ENCODE data around the gene IZUMO4.
A peak's percentile ranks its signal among the peaks of the same experiment; 100 is the strongest.

Gene IZUMO4, protein sequence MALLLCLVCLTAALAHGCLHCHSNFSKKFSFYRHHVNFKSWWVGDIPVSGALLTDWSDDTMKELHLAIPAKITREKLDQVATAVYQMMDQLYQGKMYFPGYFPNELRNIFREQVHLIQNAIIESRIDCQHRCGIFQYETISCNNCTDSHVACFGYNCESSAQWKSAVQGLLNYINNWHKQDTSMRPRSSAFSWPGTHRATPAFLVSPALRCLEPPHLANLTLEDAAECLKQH

DNA sequence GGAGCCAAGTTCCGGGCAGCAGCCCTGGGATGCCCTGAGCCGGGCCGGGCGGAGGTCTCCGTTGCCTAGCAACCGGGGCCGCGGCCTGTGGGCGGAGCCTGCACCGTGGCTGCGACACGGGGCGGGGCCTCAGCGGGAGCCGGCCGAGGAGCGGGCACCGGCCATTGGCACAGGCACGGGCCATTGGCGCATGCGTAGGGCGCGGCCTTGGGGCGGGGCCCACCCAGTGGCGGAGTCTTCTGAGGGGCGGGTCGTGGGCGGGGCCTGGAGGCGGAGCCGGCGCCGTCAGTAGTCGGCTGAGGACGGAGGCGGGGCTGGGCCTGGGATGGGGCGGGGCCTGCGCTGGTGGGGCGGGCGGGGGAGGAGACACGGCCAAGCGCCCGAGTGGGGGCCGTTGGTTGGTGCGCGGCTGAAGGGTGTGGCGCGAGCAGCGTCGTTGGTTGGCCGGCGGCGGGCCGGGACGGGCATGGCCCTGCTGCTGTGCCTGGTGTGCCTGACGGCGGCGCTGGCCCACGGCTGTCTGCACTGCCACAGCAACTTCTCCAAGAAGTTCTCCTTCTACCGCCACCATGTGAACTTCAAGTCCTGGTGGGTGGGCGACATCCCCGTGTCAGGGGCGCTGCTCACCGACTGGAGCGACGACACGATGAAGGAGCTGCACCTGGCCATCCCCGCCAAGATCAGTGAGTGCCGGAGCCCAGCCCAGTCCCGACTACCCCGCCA lies at the start of gene IZUMO4:
IZUMO4 (plus strand) TSS at position 436 of the 723 bp plus-strand sequence; CDS start at position 467, 31 bp downstream.
- peak; percentile 98 for DNase-seq

DNA sequence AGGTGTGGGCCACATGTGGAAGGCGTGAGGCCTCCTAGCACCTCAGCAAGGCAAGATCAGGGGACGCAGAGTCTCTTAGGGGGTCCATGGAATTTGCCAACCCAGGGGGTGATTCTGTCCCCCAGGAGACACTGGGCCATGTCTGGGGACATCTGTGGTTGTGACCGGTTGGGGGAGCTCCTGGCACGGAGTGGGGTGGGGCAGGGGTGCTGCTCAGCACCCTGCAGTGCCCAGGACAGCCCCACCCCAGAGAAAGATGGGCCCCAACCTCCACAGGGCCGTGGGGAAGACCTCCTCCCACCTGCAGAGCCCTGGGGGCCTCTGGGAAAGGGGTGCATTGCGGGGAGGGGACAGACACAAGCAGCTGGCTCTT lies 49.7 kb upstream of the IZUMO4 start:
- no peak for DNase-seq

DNA sequence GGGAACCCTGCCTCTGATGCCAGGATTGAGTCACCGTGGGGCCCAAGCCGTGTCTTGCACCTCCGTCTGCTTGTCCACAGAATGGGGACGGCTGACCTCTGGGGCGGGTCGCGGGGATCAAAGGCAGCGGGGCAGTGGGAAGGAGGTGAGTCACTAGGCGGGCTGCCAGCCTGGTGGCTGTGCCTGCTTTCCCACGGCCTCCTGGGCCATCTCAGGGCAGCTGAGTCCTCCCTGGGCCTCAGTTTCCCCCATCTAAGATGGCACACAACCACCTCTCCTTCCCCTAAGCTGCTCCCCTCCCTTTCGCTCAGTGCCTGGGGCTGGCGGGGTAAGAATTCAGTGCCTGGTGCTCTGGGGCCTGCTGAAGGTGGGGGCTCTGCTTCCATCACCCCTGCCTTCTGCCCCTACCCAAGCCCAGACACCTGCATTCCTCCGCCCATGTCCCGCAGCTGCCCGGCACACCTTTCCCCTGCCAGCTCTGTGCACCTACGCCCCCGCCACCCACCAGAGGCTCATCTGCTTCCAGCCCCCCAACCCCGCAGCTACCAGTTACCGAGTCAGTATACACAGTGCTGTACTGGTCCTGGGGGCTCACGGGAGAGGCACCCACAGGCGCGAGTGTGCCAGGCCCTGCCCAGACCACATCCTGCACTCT lies 49.1 kb upstream of the IZUMO4 start:
- no peak for DNase-seq

DNA sequence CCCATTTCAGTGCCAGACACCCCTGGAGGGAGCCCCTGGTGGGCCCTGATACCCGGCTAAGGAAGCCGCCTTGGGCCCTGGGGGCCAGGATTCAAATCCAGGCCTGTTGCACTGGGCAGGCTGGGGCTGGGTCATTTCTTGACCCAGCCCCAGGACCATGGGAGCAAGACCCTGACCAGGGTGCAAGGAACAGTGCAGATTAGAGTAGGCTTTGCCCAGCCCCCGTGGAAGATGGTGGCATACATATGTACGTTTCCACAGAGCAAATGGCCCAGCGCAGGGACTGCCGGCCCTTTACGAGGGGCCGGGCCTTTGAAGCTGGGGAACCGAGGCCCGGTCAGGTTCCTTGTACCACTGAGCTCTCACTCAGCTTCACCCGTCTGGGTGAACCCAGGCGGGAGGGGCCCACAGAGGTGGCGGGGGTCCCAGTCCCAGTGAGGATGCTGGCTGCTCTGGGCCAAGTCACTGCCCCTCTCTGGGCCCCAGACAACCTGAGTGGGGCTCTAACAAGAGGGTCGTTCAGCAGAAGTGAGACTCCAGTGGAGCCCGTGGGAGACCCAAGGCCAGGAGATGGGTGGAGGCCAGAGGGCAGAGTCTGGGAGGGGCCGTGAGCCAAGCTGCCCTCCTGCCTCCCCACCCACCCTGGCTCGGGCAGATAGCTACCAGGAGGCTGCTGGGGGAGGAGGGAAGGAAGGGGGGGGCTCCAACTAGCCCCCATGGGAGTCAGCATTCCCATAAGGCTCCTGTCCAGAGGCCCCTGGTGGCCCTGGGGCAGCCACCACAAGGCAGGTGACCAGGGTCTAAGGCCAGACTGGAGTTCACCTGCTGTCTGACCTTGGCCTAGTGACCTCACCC lies 48.4 kb upstream of the IZUMO4 start:
- no peak for DNase-seq

DNA sequence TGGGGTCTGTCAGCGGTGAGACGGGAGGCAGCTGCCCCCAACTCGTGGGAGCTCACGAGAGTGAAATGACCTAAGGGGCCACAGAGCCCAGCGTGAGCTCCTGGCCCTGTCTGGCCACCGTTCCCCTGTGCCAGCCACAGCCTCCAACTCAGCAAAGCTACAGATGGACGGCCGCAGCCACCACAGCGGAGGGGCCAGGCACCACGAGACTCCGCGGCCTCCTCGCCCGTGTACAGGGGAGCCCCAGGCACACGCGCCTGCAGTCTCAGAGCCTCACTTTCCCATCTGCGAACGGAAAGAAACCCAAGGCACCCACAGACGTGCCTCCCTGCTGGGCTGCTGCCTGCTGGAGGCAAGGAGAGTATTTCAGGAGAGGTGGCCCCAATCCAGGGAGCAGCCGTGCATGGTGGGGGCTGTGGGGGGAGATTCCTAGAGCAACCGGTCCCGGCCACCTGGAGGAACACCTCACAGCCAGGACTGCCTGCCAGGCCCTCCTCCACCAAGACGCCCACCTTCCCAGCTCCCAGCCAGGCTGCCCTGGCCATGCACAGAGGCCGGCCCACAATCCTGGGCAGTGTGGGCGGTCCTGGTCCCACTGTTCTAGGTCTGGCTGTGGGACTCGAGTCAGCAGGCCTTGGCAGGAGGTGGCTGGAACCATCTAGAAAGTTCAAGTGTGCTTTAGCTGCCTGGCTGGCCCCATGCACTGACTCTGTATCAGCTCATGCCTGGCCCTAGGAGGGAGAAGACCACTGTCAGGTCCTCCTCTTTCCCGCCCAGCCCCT lies 47.6 kb upstream of the IZUMO4 start:
- no peak for DNase-seq

DNA sequence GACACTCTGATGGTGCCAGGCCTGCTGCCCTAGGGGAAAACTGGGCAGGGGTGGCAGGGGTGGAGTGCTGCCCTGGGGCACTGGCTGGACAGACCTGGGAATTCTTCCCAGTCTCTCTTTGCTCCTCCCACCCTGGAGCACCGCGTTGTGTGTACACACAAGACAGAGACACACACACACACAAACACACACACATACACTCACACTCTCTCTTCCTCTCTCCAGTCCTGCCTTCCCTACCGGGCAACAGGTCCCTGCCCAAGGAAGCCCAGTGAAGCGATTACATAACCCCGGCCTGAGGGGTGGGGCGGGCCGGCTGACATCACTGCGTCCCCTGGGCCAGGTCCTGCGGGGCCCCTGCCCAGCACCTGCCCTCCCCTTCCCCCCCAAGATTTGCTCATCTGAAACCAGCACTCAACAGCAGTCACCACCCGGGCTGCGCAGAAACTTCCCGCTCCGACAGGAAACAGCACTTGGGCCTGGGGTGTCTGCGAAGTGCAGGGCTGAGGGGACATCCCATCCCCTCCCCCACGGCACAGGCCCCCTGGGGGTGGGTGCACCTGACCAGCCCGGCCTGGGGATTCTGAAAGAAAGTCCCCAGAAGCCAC lies 46.9 kb upstream of the IZUMO4 start:
- no peak for DNase-seq

DNA sequence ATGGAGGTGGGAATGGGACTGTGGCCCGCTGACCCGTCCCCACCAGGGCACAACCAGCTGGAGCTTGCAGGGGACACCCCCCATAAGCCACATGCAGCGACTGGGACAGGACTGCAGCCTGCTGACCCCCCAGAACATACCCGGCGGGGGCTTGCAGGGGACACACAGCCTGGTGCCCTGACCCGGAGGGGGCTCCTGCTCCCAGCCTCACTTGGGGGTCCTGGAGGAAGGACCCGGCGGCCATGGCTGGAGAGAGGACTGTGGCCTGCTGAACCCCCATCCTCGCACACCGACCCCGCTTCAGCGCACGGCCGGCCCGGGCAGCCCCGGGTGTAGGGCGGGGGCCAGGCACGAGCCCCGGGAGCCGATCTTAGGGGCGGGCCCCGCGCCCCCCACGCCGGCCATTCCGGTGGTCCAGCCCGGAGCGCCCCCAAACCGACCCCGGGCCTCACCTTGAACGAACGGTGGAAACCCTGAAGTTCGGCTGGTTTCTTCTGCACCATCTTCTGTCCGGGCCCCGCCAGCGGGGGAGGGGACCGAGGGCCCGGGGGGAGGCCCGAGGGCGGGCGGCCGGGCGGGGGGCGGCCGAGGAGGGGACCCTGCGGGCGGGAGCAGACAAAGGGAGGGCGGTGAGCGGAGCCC lies 46.2 kb upstream of the IZUMO4 start:
- DNase-seq: no peak

DNA sequence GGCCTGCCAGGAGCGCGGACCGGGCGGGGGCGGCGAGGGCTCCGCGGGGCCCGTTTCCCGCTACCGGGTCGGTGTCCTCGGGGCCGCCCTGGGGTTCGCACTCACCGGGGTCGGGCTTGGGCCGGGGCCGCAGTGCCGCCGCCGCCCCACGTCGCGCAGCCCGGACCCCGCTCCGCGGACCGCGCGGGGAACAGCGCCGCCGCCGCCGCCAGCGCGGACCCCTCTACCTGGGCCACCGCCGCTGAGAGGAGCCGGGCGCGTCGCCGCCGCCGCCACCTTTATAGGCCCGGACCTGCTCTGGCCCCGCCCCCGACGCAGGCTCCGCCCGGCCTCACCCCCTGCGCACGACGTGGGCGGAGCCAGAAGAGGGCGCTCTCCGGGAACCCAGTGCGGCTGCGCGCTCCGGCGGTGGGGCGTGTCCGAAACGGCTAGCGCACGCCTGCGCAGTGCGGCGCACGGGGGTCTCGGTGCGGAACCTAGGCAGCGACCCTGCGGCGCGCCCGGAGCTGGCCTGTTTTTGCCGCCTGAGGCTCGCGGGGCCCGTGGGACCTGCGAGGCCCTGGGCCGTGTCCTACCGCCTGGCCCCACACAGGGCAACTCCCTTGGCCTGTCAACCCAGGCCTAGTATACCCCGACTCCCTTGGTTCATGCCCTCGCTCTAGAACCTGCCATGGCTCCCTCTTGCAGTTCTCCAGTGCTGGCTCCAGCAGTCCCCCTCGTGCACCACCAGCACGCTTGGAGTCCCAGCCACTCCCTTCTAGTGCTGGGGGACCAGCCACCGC lies 45.5 kb upstream of the IZUMO4 start, which contains the start of gene MKNK2:
MKNK2 (minus strand) TSS at position 254 of the 782 bp plus-strand sequence. CDS start 393 bp downstream, outside the sequence.
- DNase-seq: peak; percentile 70

DNA sequence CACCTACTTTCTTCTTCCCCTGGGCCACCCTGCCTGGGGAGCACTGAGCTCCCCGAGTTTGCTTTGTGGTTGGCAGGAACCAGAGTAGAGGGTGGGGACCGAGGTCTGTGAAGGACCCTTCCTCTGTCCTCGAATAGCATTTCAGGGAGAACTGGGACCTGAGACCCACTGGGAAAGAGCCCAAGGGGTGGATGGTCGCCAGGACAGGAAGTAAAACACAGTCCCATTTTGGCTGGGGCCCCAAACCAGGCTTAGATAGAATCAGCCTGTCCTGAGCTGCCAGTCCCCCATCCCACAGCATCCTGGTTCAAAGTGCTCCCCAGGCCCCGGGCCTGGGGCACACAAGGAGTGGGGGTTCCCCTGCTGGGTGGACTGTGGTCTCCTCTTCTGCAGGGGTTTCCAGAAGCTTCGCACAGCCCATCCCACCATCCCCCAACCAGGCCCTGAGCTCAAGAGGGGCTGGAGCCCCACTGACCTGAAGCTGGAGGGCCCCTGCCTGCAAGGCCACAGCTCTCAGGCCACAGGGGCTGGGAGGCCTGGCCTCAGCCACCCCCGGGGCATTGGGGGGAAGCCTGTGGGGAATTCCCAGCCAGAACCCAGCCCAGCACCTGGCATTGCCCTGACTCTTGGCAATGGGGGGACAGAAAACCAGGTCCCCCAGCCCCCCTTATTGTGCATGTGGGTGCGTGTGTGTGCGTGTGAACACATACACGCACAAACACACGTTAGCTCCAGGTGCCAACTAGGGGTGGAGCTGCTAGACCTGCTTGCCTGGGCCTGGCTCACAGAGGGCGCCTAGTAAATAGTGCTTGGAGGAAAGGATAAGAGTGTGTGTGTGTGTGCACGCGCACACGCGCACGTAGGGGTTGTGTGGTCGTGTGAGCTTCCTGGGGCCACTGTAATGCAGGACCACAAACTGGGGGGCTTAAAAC lies 44.7 kb upstream of the IZUMO4 start:
- DNase-seq: no peak

DNA sequence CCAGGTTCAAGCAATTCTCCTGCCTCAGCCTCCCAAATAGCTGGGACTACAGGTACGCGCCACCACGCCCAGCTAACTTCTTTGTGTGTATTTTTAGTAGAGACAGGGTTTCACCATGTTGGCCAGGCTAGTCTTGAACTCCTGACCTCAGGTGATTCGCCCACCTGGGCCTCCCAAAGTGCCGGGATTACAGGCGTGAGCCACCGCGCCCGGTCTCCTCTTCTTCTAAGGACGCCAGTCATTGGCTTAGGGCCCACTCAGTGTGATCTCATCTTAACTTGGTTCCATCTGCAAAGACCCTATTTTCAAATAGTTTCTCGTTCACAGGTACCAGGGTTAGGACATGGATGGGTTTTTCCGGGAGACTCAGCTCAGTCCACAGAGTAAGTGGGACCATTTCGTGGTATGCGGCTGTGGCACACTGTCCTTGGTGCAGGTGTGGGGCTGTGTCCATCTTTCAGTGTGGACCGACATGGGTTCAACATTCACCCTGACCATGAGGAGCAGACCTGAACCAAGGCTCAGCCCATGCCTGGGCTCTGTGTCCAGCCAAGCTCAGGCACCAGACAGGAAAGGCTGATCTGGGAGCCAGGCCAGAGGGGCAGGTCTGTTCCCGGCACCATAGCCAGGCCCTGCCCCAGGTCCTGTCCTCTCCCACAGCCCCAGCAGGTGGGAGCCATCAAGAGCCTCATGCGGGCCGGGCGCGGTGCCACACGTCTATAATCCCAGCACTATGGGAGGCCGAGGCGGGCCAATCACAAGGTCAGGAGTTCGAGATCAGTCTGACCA lies 42.9 kb upstream of the IZUMO4 start:
- no peak for DNase-seq

DNA sequence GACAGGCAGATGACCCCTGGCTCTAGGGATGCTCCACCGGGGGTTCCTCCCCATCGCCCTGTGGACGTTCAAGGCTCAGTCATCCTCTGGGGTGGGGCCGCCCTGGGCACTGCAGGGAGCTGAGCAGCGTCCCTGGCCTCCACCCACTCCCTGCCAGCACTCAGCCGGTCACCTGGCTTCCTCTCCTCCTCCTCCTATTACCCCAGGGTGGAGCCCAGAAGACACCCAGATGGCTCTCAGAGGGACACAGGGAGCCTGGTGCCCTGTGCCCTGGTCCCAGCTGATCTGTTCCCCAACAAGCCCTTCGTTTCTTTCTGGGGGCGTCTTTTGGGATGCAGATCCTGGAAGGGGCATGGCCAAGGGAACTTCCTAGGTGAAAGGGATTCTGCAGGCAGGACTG lies 42.0 kb upstream of the IZUMO4 start:
- DNase-seq: no peak

DNA sequence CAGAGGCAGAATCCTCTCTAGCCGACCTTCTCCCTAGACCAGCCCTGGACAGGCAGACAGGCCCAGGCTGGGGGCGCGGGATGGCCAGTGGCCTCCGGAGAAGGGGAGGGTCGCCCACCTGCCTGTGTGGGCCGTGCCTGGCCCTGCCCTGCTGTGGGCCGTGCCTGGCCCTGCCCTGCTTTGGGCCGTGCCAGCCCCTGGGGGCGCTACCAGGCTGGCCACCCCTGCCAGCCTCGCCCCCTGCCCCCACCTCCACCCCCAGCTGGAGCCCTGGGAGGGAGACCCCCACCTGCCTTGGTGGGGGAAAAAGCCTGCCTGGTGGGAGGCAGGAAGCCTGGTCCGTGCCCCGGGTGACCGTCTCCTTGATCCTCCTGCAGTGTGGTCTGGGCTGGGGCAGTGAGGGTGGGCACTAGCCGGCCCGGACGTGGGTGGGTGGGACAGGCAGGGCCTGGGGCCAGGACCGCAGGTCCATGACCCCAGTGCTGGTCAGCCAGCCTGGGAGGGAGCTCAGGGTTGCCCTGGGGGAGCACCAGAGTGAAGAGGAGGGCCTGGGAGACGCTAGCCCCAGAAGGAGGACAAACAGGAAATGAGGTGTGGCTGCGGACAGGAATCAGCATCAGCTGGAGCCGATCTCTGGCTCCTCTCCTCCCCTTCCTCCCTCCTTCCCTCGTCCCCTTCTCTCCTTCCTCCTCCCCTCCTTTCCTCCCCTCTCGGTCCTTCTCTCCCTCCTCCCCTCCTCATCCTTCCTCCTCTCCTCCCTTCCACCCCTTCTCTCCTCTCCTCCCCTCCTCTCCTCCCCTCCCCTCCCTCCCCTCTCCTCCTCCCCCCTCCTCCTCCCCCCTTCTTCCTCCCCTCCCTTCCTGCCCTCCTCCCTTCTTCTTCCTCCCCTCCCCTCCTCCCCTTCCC lies 40.5 kb upstream of the IZUMO4 start:
- no peak for DNase-seq

DNA sequence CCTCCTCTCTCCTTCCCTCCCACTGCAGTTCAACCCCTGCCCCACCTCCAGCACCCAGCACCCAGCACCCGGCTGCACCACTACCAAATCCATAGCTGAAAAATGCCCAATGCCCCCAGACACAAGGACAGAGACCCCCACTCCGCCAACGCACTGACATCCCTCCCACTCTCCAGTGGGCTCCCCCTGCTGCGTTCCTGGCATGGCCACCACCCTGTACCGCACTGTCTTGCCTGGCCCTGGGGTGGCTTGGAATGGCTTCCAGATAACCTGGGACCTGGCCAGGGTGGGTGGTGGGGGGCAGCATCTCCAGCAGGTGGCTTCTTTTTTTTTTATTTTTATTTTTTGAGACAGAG lies 39.9 kb upstream of the IZUMO4 start:
- no peak for DNase-seq

DNA sequence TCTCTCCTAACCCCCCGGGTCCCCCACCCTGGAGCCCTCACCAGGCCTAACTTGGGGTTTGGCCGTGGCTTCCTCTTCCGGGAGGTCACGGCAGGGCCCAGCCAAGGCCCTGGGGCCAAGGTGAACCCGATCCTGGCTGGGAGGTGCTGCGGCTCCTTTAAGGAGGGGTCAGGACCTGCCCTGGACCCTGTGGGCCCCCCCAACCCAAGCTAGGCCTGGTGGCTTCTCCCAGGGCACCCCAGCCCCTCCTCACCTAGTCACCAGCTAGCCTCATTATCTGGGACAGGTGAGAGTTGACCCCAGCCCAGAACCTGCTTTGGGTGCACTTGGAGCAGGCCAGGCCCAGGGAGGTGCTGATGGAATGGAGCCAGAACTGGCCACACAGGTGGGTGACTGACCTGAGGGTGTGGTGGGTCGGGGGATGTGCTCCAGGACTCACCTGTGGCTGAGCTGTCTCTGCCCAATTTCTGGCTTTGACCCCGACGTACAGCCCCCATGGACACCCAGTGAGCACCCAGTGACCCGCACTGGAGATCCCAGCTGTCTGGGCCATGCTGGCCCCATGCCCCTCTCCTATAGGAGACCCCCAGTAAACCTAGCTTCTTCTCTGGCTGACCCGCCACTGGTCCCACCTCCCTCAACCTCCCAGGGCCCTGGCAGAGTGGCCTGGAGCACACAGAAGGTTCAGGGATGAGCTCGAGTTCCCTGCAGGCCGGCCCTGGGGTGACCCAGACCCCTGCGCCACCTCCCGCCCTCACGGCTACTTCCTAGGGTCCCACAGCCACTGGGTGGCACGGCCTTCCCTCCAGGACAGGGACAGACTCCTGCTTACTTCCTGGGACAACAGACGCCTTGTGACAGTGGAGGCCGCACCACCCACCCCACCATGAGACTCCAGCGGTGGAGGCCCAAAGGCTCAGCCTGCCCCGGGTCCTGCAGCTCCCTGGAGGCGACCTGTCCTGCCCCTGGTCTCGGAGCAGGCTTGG lies 38.9 kb upstream of the IZUMO4 start:
- no peak for DNase-seq

DNA sequence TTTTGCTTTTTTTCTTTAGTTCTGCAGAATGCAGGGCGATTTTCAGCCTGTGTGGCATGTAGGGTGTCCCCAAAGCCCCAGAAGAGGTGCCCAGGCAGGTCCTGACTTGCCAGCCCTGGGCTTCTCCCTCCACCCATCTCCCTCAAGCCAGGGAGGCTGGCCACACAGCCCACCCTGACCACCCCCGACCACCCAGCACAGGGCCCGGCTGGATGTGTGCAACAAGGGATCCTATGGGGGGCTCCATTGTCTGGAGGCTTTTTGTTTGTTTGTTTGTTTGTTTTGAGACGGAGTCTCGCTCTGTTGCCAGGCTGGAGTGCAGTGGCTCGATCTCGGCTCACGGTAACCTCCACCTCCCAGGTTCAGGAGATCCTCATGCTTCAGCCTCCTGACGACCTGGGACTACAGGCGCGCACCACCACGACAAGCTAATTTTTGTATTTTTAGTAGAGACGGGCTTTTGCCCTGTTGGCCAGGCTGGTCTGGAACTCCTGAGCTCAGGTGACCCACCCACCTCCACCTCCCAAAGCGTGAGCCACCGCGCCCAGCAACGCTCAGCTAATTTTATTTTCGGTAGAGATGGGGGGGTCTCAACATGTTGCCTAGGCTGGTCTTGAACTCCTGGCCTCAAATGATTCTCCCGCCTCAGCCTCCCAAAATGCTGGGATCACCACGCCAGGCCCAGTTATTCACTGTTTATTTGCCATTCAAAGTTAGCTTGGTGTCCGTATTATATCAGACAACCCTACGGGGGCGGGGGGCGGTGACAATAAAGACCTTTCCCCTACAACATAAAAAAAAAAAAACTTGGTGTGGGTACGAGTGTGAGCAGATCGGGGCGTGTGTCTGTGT lies 37.9 kb upstream of the IZUMO4 start:
- DNase-seq: no peak

All from GOT3 (cell line).